Measurements from ENCODE around the gene BGN.

BGN gene

DNA sequence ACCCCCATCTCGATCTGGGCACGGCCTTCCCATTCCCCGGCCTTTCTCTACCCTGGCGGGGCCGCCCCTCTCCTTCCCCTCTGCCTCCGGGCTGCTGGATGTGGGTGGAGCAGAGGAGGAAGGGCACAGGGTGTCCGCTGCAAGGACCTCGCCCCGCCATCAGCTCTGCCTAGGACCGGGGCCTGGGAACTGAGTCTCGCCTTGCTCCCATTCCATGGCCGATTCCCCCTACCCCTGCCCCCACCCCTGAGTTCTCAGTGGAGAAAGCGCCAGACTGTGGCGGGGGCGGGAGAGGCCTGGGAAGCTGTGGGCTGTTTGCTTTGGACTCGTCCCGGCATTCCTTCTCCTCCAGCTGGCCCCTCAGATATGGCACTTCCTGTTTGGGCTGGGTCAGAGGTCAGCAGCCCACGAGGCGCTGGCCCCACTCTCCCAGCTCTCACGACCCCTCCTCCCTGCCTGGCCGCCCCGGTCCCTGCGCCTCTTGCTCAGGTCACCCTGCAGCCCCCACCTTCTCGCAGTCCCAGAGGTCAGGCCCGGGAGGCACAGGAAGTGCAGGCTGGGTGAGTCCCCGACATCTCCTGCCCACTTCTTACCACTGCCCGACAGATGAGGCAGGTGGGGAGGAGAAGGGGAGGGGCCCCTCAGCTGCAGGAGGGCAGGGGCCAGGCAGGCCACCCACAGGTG lies 6.4 kb upstream of the BGN start:
- H3K27me3 ChIP-seq (ENCODE audit: control insufficient read depth in 1 of 2, insufficient read depth in 2 of 2, low read length in 2 of 2), result peaks cover 0 to 9% of the 10 kb centered on the region in 2 donors
- no peaks in the 10 kb centered on the region for H3K4me1 ChIP-seq (ENCODE audit: insufficient read depth, low read length)
- no peak overlapping the region for H3K27ac ChIP-seq (ENCODE audit: low read depth, low read length)

DNA sequence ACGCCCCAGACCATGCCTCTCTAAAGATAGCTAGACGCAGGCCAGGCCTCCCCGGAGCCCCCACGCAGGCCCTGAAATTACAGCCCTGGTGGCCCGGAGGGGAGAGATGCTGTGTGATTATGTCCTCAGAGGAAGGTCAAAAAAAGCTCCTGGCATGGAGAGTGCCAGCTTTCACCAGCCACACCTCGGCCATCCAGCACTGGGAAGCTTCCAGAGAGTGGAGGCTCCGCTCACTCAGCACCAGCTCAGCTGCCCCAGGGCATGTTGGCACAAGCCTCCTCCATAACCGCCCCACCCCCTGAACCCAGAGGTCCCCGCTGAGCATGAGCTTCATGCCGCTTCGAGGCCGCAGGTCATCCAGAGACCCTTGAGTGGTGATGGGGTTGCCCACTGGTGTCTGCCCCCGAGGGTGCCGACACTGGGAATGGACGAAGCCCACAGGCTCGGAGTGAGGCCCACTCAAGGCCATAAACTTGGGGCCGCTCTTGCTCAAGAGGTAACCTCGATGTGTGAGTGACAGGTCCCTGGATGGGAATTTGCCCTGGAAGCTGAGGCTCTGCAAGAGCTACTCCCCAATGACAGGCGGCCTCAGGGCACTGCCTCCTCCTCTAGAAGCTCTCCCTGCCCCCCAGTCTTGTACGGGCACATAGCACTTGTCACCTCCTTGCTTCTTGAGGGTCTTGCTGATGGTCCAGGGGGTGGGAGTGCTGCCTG lies 4.4 kb upstream of the BGN start:
- Histone ChIP-seq H3K27ac (ENCODE audit: low read depth, low read length) (no peak overlapping the region), H3K9me3 (ENCODE audit: low read length) (no peaks in the 10 kb centered on the region), H3K4me3 (ENCODE audit: low read depth in 1 of 2, low read length in 2 of 2) (no peak overlapping the region), H3K4me1 (ENCODE audit: insufficient read depth, low read length) (no peaks in the 10 kb centered on the region), H3K9ac (ENCODE audit: low read length) (no peak overlapping the region), H3K27me3 (ENCODE audit: control insufficient read depth in 1 of 2, insufficient read depth in 2 of 2, low read length in 2 of 2) (peaks cover 0 to 18% of the 10 kb centered on the region in 2 donors), H3K36me3 (ENCODE audit: insufficient read depth, low read length) (no peaks in the 10 kb centered on the region)

More for the DNA sequence above, 6.4 kb upstream of the BGN start:
- H3K36me3 ChIP-seq (ENCODE audit: insufficient read depth, low read length), result no peaks in the 10 kb centered on the region
- H3K9me3 ChIP-seq (ENCODE audit: low read length), result no peaks in the 10 kb centered on the region
- no peak overlapping the region for H3K4me3 ChIP-seq (ENCODE audit: low read depth in 1 of 2, low read length in 2 of 2)
- no peak overlapping the region for H3K9ac ChIP-seq (ENCODE audit: low read length)

- no peak overlapping the region for H3K27ac ChIP-seq (ENCODE audit: low read depth, low read length)
- H3K9me3 ChIP-seq (ENCODE audit: low read length), result no peaks in the 10 kb centered on the region
- H3K4me1 ChIP-seq (ENCODE audit: insufficient read depth, low read length), result no peaks in the 10 kb centered on the region
- H3K36me3 ChIP-seq (ENCODE audit: insufficient read depth, low read length), result no peaks in the 10 kb centered on the region
- H3K27me3 ChIP-seq (ENCODE audit: control insufficient read depth in 1 of 2, insufficient read depth in 2 of 2, low read length in 2 of 2), result peaks cover 0 to 26% of the 10 kb centered on the region in 2 donors
- no peak overlapping the region for H3K9ac ChIP-seq (ENCODE audit: low read length)
- H3K4me3 ChIP-seq (ENCODE audit: low read depth in 1 of 2, low read length in 2 of 2), result no peak overlapping the region
Measured at GRCh38 chrX:153491351-153491914, 3.3 kb upstream of the BGN start.

DNA sequence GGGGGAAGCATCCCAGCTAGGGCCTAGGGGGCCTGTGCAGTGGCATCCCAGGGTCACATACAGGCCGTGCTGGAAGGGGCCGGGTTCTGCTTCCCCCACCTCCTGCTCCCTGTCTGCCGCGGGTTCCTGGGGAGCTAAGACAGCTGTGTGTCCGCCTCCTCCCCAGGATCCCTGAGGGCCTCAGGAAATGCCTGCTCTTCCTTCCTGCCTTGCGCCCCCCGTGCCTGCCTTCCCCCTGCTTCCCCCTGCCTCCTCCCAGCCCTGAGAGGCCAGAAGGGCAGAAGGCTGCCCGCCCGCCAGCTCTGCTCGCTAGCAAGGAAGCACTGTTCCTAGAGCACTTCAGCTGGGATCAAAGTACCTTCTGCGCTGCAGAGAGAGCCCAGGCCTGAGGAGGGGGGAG lies 2.9 kb upstream of the BGN start:
- Histone ChIP-seq H3K27ac (ENCODE audit: low read depth, low read length) (no peak overlapping the region), H3K4me1 (ENCODE audit: insufficient read depth, low read length) (no peaks in the 10 kb centered on the region), H3K4me3 (ENCODE audit: low read depth in 1 of 2, low read length in 2 of 2) (no peak overlapping the region), H3K27me3 (ENCODE audit: control insufficient read depth in 1 of 2, insufficient read depth in 2 of 2, low read length in 2 of 2) (peaks cover 0 to 28% of the 10 kb centered on the region in 2 donors), H3K9me3 (ENCODE audit: low read length) (no peaks in the 10 kb centered on the region), H3K9ac (ENCODE audit: low read length) (no peak overlapping the region), H3K36me3 (ENCODE audit: insufficient read depth, low read length) (no peaks in the 10 kb centered on the region)

DNA sequence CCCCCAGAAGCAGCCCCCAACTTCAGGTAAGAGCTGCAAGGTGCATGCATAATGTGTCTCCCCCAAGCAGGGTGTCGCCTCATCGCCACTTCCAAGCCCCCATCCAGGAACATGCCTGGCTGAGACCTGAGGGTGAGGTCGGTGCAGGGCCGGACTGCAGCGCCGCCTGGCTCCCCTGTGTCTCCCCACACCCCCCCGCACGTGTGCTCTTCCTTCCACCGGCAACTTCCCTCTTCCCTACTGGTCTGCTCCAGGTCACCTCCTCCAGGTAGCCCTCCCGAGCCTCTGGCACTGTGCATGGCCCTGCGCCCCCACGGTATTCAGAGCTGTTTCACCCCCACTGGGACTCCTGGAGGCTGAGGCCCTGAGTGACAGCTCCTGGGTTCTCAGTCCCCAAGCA lies 2.2 kb upstream of the BGN start:
- Histone ChIP-seq H3K9me3 (ENCODE audit: low read length) (no peaks in the 10 kb centered on the region), H3K36me3 (ENCODE audit: insufficient read depth, low read length) (no peaks in the 10 kb centered on the region), H3K27ac (ENCODE audit: low read depth, low read length) (no peak overlapping the region), H3K27me3 (ENCODE audit: control insufficient read depth in 1 of 2, insufficient read depth in 2 of 2, low read length in 2 of 2) (peaks cover 0 to 28% of the 10 kb centered on the region in 2 donors), H3K4me3 (ENCODE audit: low read depth in 1 of 2, low read length in 2 of 2) (no peak overlapping the region), H3K9ac (ENCODE audit: low read length) (no peak overlapping the region), H3K4me1 (ENCODE audit: insufficient read depth, low read length) (no peaks in the 10 kb centered on the region)

GRCh38 chrX:153493085-153493484 lies 1.7 kb upstream of the BGN start:
- H3K9me3 ChIP-seq (ENCODE audit: low read length), result no peaks in the 10 kb centered on the region
- H3K4me3 ChIP-seq (ENCODE audit: low read depth in 1 of 2, low read length in 2 of 2), result no peak overlapping the region
- H3K4me1 ChIP-seq (ENCODE audit: insufficient read depth, low read length), result no peaks in the 10 kb centered on the region
- H3K36me3 ChIP-seq (ENCODE audit: insufficient read depth, low read length), result no peaks in the 10 kb centered on the region
- no peak overlapping the region for H3K27ac ChIP-seq (ENCODE audit: low read depth, low read length)
- H3K27me3 ChIP-seq (ENCODE audit: control insufficient read depth in 1 of 2, insufficient read depth in 2 of 2, low read length in 2 of 2), result peaks cover 0 to 28% of the 10 kb centered on the region in 2 donors
- no peak overlapping the region for H3K9ac ChIP-seq (ENCODE audit: low read length)

- Histone ChIP-seq H3K27ac (ENCODE audit: low read depth, low read length) (no peak overlapping the region), H3K4me3 (ENCODE audit: low read depth in 1 of 2, low read length in 2 of 2) (no peak overlapping the region), H3K4me1 (ENCODE audit: insufficient read depth, low read length) (no peaks in the 10 kb centered on the region)
Measured at GRCh38 chrX:153494061-153494460, 719 bp upstream of the BGN start.

DNA sequence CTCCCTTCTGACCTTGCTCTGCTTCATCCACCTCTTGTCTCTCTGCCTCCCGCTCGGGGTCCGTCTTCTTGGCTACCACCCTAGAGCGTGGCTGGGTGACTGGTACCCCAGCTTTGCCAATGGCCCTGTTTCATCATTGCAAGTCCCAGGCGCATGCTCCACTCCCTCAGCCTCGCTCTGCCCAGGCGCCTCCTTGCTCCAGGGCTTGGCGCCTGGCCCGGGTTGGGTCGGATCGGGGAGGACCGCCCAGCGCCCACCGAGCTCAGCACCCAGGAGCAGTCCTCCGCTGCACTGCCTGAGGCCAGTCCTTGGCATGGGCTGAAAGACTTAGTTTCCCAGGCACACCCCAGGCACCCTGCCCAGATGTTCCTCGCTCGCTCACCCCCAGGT lies 577 bp downstream of the BGN start:
- Histone ChIP-seq H3K4me1 (ENCODE audit: insufficient read depth, low read length) (no peaks in the 10 kb centered on the region), H3K27ac (ENCODE audit: low read depth, low read length) (no peak overlapping the region), H3K9ac (ENCODE audit: low read length) (no peak overlapping the region), H3K4me3 (ENCODE audit: low read depth in 1 of 2, low read length in 2 of 2) (peak overlapping the region in 1 of 2 donors; percentile 18), H3K27me3 (ENCODE audit: control insufficient read depth in 1 of 2, insufficient read depth in 2 of 2, low read length in 2 of 2) (peaks cover 0 to 26% of the 10 kb centered on the region in 2 donors), H3K36me3 (ENCODE audit: insufficient read depth, low read length) (no peaks in the 10 kb centered on the region), H3K9me3 (ENCODE audit: low read length) (no peaks in the 10 kb centered on the region)

More at GRCh38 chrX:153494061-153494460, 719 bp upstream of the BGN start:
- H3K36me3 ChIP-seq (ENCODE audit: insufficient read depth, low read length), result no peaks in the 10 kb centered on the region
- H3K9ac ChIP-seq (ENCODE audit: low read length), result no peak overlapping the region
- no peaks in the 10 kb centered on the region for H3K9me3 ChIP-seq (ENCODE audit: low read length)
- H3K27me3 ChIP-seq (ENCODE audit: control insufficient read depth in 1 of 2, insufficient read depth in 2 of 2, low read length in 2 of 2), result peaks cover 0 to 28% of the 10 kb centered on the region in 2 donors

DNA sequence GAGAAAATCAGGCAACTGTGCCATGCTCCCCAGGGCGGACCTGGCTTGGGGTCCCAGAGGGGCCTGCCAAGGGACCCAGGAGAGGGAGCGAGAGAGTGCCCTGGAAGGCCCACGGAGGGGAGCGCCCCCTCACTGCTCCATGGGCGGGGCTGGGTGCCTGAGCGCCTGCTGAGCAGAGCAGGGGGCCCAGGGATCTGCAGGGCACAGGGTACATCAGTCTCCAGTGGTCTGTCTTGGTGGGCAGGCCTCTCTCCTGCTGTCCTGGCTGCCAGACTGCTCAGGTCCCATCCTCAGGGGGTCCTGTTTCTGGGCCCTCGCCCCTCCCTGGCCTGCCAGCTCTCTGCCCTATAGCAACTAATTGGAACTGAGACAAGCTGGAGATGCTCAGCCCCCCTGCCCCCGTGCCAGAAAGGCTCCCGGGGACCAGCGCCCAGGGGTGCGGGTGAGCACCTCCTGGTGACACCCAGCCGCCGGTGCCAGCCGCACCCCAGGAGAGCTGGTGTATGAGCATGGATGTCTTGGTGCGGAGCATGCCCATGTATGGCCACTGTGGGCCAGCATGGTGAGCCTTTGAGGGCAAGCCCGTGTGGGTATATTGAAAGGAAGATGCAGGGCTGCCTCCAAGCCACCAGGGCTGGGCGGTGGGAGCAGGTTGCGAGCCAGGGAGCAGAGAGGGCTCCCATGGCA lies 1.3 kb downstream of the BGN start:
- Histone ChIP-seq H3K36me3 (ENCODE audit: insufficient read depth, low read length) (no peaks in the 10 kb centered on the region), H3K4me3 (ENCODE audit: low read depth in 1 of 2, low read length in 2 of 2) (peak overlapping the region in 1 of 2 donors; percentile 18), H3K9ac (ENCODE audit: low read length) (no peak overlapping the region), H3K27me3 (ENCODE audit: control insufficient read depth in 1 of 2, insufficient read depth in 2 of 2, low read length in 2 of 2) (peaks cover 0 to 26% of the 10 kb centered on the region in 2 donors), H3K9me3 (ENCODE audit: low read length) (no peaks in the 10 kb centered on the region), H3K4me1 (ENCODE audit: insufficient read depth, low read length) (no peaks in the 10 kb centered on the region), H3K27ac (ENCODE audit: low read depth, low read length) (no peak overlapping the region)

DNA sequence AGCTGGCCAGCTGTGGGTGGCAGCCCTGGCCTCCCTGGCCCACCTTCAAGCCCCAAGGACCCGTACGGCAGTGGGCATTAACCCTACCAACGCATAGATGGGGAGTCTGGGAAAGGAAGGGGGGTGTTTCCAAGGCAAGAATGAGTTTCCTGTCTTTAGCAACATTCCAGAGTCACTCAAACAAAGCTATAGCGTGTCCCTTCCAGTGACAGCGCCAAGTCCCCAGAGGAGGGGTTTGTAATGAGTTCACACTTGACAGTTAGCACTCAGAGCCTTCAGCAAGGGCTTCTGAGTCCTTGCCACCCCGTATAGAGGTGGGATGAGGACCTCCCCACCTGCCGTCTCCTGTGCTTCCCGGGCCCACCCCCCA lies 1.8 kb downstream of the BGN start:
- H3K9ac ChIP-seq (ENCODE audit: low read length), result no peak overlapping the region
- no peaks in the 10 kb centered on the region for H3K36me3 ChIP-seq (ENCODE audit: insufficient read depth, low read length)
- no peak overlapping the region for H3K4me3 ChIP-seq (ENCODE audit: low read depth in 1 of 2, low read length in 2 of 2)
- H3K9me3 ChIP-seq (ENCODE audit: low read length), result no peaks in the 10 kb centered on the region
- peaks cover 0 to 26% of the 10 kb centered on the region in 2 donors for H3K27me3 ChIP-seq (ENCODE audit: control insufficient read depth in 1 of 2, insufficient read depth in 2 of 2, low read length in 2 of 2)
- H3K27ac ChIP-seq (ENCODE audit: low read depth, low read length), result no peak overlapping the region
- no peaks in the 10 kb centered on the region for H3K4me1 ChIP-seq (ENCODE audit: insufficient read depth, low read length)

- no peaks in the 10 kb centered on the region for H3K36me3 ChIP-seq (ENCODE audit: insufficient read depth, low read length)
- no peak overlapping the region for H3K9ac ChIP-seq (ENCODE audit: low read length)
- no peaks in the 10 kb centered on the region for H3K4me1 ChIP-seq (ENCODE audit: insufficient read depth, low read length)
- H3K27me3 ChIP-seq (ENCODE audit: control insufficient read depth in 1 of 2, insufficient read depth in 2 of 2, low read length in 2 of 2), result peaks cover 0 to 31% of the 10 kb centered on the region in 2 donors
- no peaks in the 10 kb centered on the region for H3K9me3 ChIP-seq (ENCODE audit: low read length)
- no peak overlapping the region for H3K4me3 ChIP-seq (ENCODE audit: low read depth in 1 of 2, low read length in 2 of 2)
- no peak overlapping the region for H3K27ac ChIP-seq (ENCODE audit: low read depth, low read length)
Measured at GRCh38 chrX:153498453-153498852, 3.7 kb downstream of the BGN start.
